RWPE2 (cell line): ENCODE measurements around the gene TSPYL6.

Experiments
- ATAC-seq: fragments of 200-7000 bp; cut with Tn5 transposase; 3 replicates; pipeline ENCODE4 v1.9.1; 2021; ENCODE audit warnings: low read depth
- DNase-seq: peaks from one replicate; pipeline ENCODE4 v3.0.0-alpha.2; 2020; ENCODE audit warnings: low spot score
- H3K27ac ChIP-seq: fragments of 450-650 bp; 2 replicates; pipeline ENCODE4 v1.5.1; 2017; ENCODE audit warnings: mild to moderate bottlenecking; ENCODE audit not compliant: poor library complexity, severe bottlenecking
- H3K27me3 ChIP-seq: fragments of 250-450 bp; sonication (Bioruptor Pico); 2 replicates; pipeline ENCODE4 v1.5.1; 2021; ENCODE audit warnings: mild to moderate bottlenecking, moderate library complexity; ENCODE audit not compliant: insufficient read depth, poor library complexity, severe bottlenecking
- H3K36me3 ChIP-seq: fragments of 250-450 bp; sonication (Bioruptor Pico); 2 replicates; pipeline ENCODE4 v1.5.1; 2020; ENCODE audit warnings: low read depth, mild to moderate bottlenecking, moderate library complexity
- H3K4me1 ChIP-seq: fragments of 250-450 bp; sonication (Bioruptor Pico); 2 replicates; pipeline ENCODE4 v1.5.1; 2021; ENCODE audit warnings: mild to moderate bottlenecking, moderate library complexity; ENCODE audit not compliant: insufficient read depth, poor library complexity, severe bottlenecking
- H3K4me3 ChIP-seq: fragments of 250-450 bp; sonication (Bioruptor Pico); 2 replicates; pipeline ENCODE4 v1.5.1; 2021; ENCODE audit warnings: mild to moderate bottlenecking, moderate library complexity; ENCODE audit not compliant: severe bottlenecking
- H3K9me3 ChIP-seq: fragments of 250-450 bp; sonication (Bioruptor Pico); 2 replicates; pipeline ENCODE4 v1.5.1; 2021; ENCODE audit warnings: mild to moderate bottlenecking, moderate library complexity; ENCODE audit not compliant: severe bottlenecking
- TF ChIP-seq, protein P1 (sequence below): fragments of 450-650 bp; IDR thresholded peaks from one replicate; pipeline ENCODE4 v1.5.1; 2017; ENCODE audit warnings: mild to moderate bottlenecking, moderate library complexity; ENCODE audit not compliant: poor library complexity, severe bottlenecking

TSPYL6 gene

DNA sequence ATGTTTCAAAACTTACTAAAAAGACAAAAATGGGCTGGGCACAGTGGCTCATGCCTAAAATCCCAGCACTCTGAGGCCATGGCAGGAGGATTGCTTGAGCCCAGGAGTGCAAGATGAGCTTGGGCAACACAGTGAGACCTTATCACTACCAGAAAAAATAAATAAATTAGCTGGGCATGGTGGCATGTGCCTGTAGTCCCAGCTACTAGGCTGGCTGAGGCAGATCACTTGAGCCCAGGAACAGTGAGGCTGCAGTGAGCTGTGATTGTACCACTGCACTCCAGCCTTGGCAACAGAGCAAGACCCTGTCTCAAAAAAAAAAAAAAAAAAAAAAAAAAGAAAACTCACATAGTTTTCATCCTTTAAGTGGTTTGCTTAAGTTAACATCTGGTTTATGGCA is 6.4 kb downstream of the TSPYL6 start:
- no peak for ATAC-seq
- TF ChIP-seq, protein P1, sequence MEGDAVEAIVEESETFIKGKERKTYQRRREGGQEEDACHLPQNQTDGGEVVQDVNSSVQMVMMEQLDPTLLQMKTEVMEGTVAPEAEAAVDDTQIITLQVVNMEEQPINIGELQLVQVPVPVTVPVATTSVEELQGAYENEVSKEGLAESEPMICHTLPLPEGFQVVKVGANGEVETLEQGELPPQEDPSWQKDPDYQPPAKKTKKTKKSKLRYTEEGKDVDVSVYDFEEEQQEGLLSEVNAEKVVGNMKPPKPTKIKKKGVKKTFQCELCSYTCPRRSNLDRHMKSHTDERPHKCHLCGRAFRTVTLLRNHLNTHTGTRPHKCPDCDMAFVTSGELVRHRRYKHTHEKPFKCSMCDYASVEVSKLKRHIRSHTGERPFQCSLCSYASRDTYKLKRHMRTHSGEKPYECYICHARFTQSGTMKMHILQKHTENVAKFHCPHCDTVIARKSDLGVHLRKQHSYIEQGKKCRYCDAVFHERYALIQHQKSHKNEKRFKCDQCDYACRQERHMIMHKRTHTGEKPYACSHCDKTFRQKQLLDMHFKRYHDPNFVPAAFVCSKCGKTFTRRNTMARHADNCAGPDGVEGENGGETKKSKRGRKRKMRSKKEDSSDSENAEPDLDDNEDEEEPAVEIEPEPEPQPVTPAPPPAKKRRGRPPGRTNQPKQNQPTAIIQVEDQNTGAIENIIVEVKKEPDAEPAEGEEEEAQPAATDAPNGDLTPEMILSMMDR = no peak
- Histone ChIP-seq H3K27ac (no peak overlapping the region), H3K4me1 (no peaks in the 10 kb centered on the region), H3K27me3 (peaks cover 4% of the 10 kb centered on the region), H3K4me3 (no peak overlapping the region), H3K9me3 (no peaks in the 10 kb centered on the region), H3K36me3 (no peaks in the 10 kb centered on the region)
- DNase-seq = no peak

DNA sequence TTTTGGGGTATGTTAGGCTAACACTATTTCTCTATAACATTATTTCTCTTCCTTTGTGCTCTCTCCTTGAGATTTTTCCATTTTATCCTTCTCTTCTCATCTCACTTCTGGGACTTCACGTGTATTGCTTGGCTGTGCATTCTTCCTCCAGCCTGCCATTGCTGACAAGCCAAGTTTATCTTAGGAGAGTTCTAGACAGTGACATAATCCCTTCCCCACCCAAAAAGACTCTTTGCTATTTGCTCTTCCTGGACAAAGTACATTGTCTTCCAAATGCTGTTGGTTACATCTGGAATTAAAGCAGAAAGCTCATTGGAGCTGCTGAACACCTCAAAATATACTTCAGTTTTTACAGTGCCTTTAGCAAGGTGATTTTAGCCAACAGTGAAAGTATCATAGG is 8.9 kb downstream of the TSPYL6 start:
- no peak for DNase-seq
- no peaks in the 10 kb centered on the region for H3K4me1 ChIP-seq
- no peaks in the 10 kb centered on the region for H3K36me3 ChIP-seq
- ATAC-seq = no peak
- no peak overlapping the region for H3K27ac ChIP-seq
- TF ChIP-seq, protein P1 = no peak
- no peak overlapping the region for H3K4me3 ChIP-seq
- H3K9me3 ChIP-seq = no peaks in the 10 kb centered on the region
- H3K27me3 ChIP-seq = peaks cover 4% of the 10 kb centered on the region

DNA sequence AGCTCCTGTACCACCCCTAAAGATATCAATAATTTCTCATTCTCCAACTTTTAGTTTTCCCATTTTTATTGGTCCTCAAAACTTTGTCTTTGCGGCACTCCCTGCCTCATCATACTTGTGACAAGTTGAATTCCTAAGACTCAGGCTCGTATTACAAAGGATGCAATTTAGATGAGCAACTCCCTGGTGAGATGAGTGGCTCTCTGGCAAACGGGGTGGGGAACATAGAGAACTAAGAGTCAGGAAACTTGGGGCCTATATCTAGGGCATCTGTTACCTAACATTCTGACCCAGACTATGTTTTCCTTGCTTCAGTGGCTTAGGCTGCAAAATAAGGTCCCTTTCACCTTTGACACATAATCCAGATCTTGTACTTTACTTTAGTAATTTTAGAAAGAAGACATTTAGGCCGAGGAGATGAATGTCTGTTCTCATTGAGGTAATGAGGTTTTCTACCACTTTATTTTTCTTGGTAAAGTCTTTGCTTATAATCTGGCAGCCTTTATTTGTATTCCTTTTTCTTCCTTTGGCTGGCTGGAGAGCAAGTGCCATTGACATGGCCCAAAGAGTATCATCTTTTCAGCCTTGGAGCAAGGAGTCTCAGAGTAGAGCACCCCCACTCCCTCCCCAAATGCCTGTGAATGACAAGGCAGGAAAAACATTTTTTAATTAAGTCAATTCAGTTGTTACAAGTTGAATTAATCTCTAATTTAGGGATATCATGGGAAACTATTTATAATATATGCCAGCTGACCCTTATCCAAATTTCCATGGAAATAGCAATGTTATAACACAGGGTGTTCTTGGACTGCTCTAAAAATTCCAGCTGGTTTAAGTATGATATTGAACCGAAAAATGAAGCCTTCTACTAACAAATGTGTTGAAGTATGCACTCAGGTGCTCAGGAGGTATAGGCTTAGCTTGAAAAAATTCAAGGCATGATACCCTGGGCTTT is 15.2 kb downstream of the TSPYL6 start:
- DNase-seq (no peak), ATAC-seq (no peak)
- no peaks in the 10 kb centered on the region for H3K9me3 ChIP-seq
- no peaks in the 10 kb centered on the region for H3K36me3 ChIP-seq
- no peaks in the 10 kb centered on the region for H3K4me1 ChIP-seq
- no peak overlapping the region for H3K4me3 ChIP-seq
- no peak overlapping the region for H3K27ac ChIP-seq
- TF ChIP-seq, protein P1 = no peak
- no peaks in the 10 kb centered on the region for H3K27me3 ChIP-seq

DNA sequence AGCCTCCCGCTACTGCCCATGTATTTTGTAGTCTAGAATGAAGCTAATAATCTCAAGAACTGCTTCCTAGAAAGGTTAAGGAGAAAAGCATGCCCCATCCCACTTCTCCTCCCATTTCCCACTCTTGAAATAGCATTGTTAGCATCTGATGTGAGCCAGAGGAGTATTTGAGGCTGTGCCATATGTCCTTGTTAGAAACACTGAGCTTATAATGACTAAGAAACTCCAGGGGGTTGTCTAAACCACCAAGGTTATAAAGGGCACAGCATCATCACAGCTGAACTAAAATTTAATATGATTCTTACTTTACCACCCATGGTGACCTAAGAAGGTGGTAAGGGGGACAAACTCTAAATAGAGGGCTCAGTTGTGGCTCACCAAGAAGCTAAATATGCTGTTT is 16.6 kb downstream of the TSPYL6 start:
- TF ChIP-seq, protein P1 = no peak
- ATAC-seq (no peak), DNase-seq (no peak)
- Histone ChIP-seq H3K27me3 (no peaks in the 10 kb centered on the region), H3K9me3 (no peaks in the 10 kb centered on the region), H3K4me3 (no peak overlapping the region), H3K27ac (no peak overlapping the region), H3K36me3 (no peaks in the 10 kb centered on the region), H3K4me1 (no peaks in the 10 kb centered on the region)

DNA sequence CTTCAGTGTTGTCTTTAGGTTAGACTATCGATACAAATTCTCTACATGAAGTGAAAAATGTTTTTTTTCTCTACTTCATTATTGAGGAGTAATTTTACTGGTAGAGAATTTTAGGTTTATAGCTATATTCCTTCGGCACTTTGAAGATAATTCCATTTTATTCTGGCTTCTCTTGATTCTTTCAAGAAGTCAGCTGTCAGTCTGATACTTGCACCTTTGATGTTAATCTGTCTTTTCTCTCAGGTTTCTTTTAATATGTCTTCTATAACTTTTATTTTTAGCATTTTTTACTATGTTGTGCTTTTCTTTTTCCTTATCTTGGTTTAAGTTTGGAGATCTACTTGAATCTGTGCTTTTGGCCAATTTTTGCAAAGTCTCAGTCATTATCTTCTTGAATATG is 18.6 kb downstream of the TSPYL6 start:
- ATAC-seq (no peak), DNase-seq (no peak)
- TF ChIP-seq, protein P1 = no peak
- Histone ChIP-seq H3K4me3 (no peak overlapping the region), H3K27me3 (no peaks in the 10 kb centered on the region), H3K4me1 (no peaks in the 10 kb centered on the region), H3K9me3 (no peaks in the 10 kb centered on the region), H3K36me3 (no peaks in the 10 kb centered on the region), H3K27ac (no peak overlapping the region)
